Measurements from ENCODE around the gene DCDC2C. TPM values are rescaled to one million over a fixed set of nuclear protein-coding genes. Genes with fewer than 3 reads are reported as not detected.

DCDC2C gene
- total RNA-seq, 4 donors from 2014 or later = 0.19 to 4.0 TPM; not detected in 2

DNA sequence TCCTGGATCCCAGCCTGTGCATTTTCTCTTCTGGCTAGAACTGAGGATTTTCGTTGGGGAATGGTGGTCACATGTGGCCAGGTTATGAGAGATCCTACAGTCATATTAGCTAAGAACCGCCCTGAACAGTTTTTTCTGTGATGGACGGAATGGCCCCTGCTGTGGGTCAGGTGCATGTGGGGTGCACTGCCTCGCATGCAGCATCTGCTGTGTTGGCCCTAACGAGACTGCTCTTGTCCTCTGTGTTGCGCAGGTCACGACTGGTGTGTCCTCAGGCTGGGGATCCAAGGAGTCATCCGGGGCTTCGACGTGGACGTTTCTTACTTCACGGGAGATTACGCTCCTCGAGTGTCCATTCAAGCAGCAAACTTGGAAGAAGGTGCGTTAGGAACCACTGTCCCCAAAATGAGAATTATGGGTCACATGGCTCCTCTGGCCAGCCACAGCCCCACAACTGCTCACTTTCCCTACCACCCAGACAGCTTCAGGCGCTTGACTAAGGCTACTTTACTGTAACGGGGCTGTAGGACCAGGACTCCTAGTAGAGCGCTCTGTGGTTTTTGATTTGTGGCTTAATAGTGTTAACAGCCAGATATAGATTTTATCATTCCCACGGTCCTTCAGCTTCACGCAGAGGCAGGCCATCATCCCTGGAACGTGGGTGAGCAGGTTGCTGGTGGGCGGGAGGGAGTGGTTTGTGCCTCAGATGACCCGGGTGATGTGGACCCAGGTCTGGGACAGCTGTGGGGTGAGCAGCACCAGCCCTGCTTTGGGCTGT is 23.6 kb upstream of the DCDC2C start:
- Histone ChIP-seq H3K9me3 (no peaks in the 10 kb centered on the region), H3K36me3 (no peaks in the 10 kb centered on the region), H3K27ac (no peak overlapping the region), H3K4me1 (no peaks in the 10 kb centered on the region), H3K27me3 (peaks cover 5% of the 10 kb centered on the region), H3K4me3 (no peak overlapping the region)
- TF ChIP-seq POLR2A (IDR thresholded peaks at IDR 0.05) (no peak), POLR2AphosphoS5 (IDR thresholded peaks at IDR 0.05) (no peak)
- WGBS, 2 donors (ENCODE audit: low coverage in 1 of 2) = 86 to 90% methylated on average over 2 to 7 of the region's 23 CpGs
- ATAC-seq = no peak

DNA sequence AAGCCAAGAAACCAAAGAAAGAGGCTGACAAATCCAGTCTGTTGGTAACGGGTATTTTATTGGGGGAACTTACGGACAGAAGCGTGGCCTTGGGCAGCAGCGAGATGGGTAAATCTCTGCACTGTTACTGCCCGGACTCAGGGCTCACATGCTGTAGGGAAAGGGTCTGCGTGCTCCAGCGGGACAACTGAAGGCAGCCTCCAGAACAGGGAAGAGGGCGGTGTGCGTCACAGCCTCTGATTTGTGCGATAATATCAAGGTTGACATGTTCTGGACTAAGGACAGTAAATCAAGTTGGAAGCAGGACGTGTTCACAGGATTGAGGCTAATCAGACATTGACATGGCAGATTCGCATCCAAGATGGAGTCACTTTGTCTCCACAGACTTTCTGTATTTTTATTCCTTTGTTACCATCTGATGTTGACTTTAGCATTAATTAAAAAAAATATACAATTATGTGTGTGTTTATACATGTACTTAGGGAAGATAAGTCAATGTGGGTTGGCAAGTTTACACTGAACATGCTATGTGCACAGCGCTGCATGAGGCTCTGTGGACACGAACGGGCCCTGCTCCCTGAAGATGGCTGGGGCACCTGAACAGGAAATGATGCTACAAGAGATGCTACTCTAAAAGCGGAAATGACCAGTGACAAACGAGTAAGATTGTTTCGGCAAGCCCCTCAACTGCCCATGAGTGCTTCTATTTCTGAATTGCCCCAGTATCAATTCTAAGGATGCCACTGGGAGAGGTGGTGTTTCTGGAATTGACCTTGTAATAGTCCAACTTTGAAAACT is 22.6 kb upstream of the DCDC2C start:
- no peaks in the 10 kb centered on the region for H3K9me3 ChIP-seq
- no peaks in the 10 kb centered on the region for H3K4me1 ChIP-seq
- H3K27ac ChIP-seq = no peak overlapping the region
- no peak overlapping the region for H3K4me3 ChIP-seq
- no peak for ATAC-seq
- H3K27me3 ChIP-seq = peaks cover 5% of the 10 kb centered on the region
- 86 to 91% methylated on average over 16 to 17 of the region's 18 CpGs for WGBS, 2 donors (ENCODE audit: low coverage in 1 of 2)
- no peaks in the 10 kb centered on the region for H3K36me3 ChIP-seq
- TF ChIP-seq POLR2A (IDR thresholded peaks at IDR 0.05) (no peak), EP300 (IDR thresholded peaks at IDR 0.05) (no peak), POLR2AphosphoS5 (IDR thresholded peaks at IDR 0.05) (no peak)
- TF ChIP-seq, protein P1, sequence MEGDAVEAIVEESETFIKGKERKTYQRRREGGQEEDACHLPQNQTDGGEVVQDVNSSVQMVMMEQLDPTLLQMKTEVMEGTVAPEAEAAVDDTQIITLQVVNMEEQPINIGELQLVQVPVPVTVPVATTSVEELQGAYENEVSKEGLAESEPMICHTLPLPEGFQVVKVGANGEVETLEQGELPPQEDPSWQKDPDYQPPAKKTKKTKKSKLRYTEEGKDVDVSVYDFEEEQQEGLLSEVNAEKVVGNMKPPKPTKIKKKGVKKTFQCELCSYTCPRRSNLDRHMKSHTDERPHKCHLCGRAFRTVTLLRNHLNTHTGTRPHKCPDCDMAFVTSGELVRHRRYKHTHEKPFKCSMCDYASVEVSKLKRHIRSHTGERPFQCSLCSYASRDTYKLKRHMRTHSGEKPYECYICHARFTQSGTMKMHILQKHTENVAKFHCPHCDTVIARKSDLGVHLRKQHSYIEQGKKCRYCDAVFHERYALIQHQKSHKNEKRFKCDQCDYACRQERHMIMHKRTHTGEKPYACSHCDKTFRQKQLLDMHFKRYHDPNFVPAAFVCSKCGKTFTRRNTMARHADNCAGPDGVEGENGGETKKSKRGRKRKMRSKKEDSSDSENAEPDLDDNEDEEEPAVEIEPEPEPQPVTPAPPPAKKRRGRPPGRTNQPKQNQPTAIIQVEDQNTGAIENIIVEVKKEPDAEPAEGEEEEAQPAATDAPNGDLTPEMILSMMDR (IDR thresholded peaks at IDR 0.05) = no peak

DNA sequence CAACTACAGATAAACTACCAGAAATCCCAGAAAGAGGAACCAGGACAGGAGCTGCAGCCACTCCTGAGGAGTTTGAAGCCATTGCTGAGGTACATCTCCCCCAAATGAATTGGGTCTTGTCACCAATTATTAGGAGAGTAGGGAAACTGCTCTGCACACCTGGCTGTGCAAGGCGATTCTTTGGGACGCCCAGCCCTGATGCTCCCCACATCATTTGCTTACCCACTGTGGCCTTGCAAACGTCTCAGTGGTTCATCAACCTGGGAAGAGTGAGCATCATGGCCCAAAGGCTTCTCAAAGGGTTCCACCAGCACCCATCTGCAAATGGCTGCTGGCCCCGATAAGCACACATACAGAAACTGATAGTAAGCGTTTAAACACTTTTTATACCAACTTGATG is 21.8 kb upstream of the DCDC2C start:
- H3K27ac ChIP-seq = no peak overlapping the region
- H3K27me3 ChIP-seq = no peaks in the 10 kb centered on the region
- H3K4me3 ChIP-seq = no peak overlapping the region
- 89 to 93% methylated on average over 2 to 5 of the region's 5 CpGs for WGBS, 2 donors (ENCODE audit: low coverage in 1 of 2)
- TF ChIP-seq POLR2AphosphoS5 (IDR thresholded peaks at IDR 0.05) (no peak), EP300 (IDR thresholded peaks at IDR 0.05) (no peak), POLR2A (IDR thresholded peaks at IDR 0.05) (no peak)
- TF ChIP-seq, protein P1 (IDR thresholded peaks at IDR 0.05) = no peak
- H3K36me3 ChIP-seq = no peaks in the 10 kb centered on the region
- no peaks in the 10 kb centered on the region for H3K4me1 ChIP-seq
- no peak for ATAC-seq
- no peaks in the 10 kb centered on the region for H3K9me3 ChIP-seq

DNA sequence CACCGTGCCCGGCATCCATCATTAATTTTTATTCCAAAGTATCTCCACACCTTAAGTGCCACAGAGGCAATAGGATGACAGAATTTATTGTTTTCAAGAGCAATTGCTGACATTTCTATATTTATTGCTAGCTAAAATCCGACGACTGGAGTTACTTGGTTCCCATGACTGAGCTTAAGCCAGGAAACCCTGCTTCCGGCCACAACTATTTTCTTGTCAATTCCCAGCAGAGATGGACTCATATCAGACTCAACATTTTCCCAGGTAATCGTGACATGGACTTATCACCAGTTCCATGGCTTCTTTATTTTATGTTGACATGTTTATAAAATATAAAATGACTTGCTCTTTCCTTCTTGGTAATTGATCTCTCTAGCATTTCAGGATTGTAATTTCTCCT is 20.6 kb upstream of the DCDC2C start:
- TF ChIP-seq POLR2AphosphoS5 (IDR thresholded peaks at IDR 0.05) = no peak
- TF ChIP-seq, protein P1 (IDR thresholded peaks at IDR 0.05) = no peak
- TF ChIP-seq POLR2A (IDR thresholded peaks at IDR 0.05) = no peak
- TF ChIP-seq EP300 (IDR thresholded peaks at IDR 0.05) = no peak
- Histone ChIP-seq H3K9me3 (no peaks in the 10 kb centered on the region), H3K4me3 (no peak overlapping the region), H3K27me3 (no peaks in the 10 kb centered on the region), H3K4me1 (no peaks in the 10 kb centered on the region), H3K27ac (no peak overlapping the region), H3K36me3 (no peaks in the 10 kb centered on the region)
- no peak for ATAC-seq
- 76% methylated on average over 6 of the region's 6 CpGs; no CpG with 5 or more reads in 1 of the 2 donors for WGBS, 2 donors (ENCODE audit: low coverage in 1 of 2)

DNA sequence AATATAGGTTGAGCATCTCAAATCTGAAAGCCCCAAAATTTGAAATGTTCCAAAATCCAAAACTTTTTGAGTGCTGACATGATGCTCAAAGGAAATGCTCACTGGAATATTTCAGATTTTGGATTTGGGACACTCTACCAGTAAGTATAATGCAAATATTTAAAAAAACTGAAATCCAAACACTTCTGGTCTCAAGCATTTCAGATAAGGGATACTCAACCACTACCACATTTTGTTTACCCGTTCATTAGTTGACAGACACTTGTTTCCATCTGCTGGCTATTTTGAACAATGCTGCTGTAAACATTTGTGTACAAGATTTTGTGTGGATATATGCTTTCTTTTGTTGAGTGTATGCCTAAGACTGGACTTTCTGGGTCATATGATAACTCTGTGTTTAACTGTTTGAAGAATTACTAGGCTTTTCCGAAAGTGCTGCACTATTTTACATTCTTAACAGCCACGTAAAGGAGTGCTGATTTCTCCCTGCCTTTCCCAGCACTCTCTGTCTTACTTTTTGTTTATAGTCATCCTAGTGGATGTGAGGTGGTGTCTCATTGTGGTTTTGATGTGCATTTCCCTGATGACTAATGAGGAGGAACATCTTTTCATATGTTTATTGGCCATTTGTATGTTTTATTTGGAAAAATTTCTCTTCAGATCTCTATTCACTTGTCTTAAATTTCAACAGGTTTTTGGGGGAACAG is 19.5 kb upstream of the DCDC2C start:
- H3K4me1 ChIP-seq = no peaks in the 10 kb centered on the region
- no peaks in the 10 kb centered on the region for H3K27me3 ChIP-seq
- TF ChIP-seq EP300 (IDR thresholded peaks at IDR 0.05) = no peak
- TF ChIP-seq, protein P1 (IDR thresholded peaks at IDR 0.05) = no peak
- H3K4me3 ChIP-seq = no peak overlapping the region
- no peaks in the 10 kb centered on the region for H3K36me3 ChIP-seq
- ATAC-seq = no peak
- H3K27ac ChIP-seq = no peak overlapping the region
- H3K9me3 ChIP-seq = no peaks in the 10 kb centered on the region
- WGBS, 2 donors (ENCODE audit: low coverage in 1 of 2) = 34 to 59% methylated on average over 3 of the region's 3 CpGs
